Liver (tissue), 3 donors: ENCODE measurements around the gene MPDZ.

ENCODE experiments used
- FOXA1 ChIP-seq: IDR thresholded peaks from 2 replicates; pipeline ENCODE4 v1.6.1; 2016; ENCODE audit warnings: antibody characterized with exemption
- GABPA ChIP-seq, 2 donors: IDR thresholded peaks in 1 of 2; conservative IDR thresholded peaks in 1 of 2; 2 replicates each; pipeline ENCODE4 v1.6.1; 2016; ENCODE audit warnings: antibody characterized with exemption in 2 of 2, mild to moderate bottlenecking in 1 of 2, moderate library complexity in 1 of 2
- JUND ChIP-seq, 2 donors: IDR thresholded peaks; 2 replicates each; pipeline ENCODE4 v1.6.1; 2016; ENCODE audit warnings: antibody characterized with exemption in 2 of 2
- RAD21 ChIP-seq, 2 donors: IDR thresholded peaks; 2 replicates each; pipeline ENCODE4 v1.6.1; 2016; ENCODE audit warnings: antibody characterized with exemption in 2 of 2, mild to moderate bottlenecking in 2 of 2
- RXRA ChIP-seq, 2 donors: IDR thresholded peaks; 2 replicates each; pipeline ENCODE4 v1.6.1; 2017 to 2018; ENCODE audit warnings: antibody characterized with exemption in 2 of 2, mild to moderate bottlenecking in 1 of 2
- TAF1 ChIP-seq: conservative IDR thresholded peaks from 2 replicates; pipeline ENCODE4 v1.6.1; 2016; ENCODE audit warnings: antibody characterized with exemption, mild to moderate bottlenecking
- TF ChIP-seq, protein P1 (sequence below): IDR thresholded peaks from 2 replicates; pipeline ENCODE4 v1.6.1; 2016; ENCODE audit warnings: antibody characterized with exemption, mild to moderate bottlenecking
- TF ChIP-seq, protein P2 (sequence below): fragments of 150-350 bp; IDR thresholded peaks from 2 replicates; pipeline ENCODE4 v1.5.1; 2017; ENCODE audit warnings: improper control_type of control experiment, low read depth, low read length; ENCODE audit not compliant: missing input control
- donor health status: healthy.
- donor health status: healthy.

DNA sequence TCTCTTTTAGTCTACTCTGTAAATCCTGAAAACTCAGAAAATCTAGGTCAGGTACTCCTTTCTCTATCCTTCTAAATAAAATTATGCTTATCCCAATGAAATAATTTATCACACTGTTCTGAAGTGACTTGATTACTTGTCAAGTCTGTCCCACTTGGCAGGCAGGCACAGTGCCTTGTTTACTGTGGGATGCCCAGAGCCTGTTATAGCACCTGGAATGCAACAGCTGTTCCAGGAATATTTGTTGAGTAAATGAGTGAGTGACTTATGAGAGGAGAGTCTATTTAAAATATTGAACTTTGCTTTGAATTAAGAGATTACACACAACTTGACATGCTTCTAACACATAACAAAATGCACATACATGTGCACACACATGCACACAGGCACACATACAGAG, 130.0 kb downstream of the MPDZ start:
- TF ChIP-seq, protein P1, sequence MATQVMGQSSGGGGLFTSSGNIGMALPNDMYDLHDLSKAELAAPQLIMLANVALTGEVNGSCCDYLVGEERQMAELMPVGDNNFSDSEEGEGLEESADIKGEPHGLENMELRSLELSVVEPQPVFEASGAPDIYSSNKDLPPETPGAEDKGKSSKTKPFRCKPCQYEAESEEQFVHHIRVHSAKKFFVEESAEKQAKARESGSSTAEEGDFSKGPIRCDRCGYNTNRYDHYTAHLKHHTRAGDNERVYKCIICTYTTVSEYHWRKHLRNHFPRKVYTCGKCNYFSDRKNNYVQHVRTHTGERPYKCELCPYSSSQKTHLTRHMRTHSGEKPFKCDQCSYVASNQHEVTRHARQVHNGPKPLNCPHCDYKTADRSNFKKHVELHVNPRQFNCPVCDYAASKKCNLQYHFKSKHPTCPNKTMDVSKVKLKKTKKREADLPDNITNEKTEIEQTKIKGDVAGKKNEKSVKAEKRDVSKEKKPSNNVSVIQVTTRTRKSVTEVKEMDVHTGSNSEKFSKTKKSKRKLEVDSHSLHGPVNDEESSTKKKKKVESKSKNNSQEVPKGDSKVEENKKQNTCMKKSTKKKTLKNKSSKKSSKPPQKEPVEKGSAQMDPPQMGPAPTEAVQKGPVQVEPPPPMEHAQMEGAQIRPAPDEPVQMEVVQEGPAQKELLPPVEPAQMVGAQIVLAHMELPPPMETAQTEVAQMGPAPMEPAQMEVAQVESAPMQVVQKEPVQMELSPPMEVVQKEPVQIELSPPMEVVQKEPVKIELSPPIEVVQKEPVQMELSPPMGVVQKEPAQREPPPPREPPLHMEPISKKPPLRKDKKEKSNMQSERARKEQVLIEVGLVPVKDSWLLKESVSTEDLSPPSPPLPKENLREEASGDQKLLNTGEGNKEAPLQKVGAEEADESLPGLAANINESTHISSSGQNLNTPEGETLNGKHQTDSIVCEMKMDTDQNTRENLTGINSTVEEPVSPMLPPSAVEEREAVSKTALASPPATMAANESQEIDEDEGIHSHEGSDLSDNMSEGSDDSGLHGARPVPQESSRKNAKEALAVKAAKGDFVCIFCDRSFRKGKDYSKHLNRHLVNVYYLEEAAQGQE: no peak
- TF ChIP-seq, protein P2, sequence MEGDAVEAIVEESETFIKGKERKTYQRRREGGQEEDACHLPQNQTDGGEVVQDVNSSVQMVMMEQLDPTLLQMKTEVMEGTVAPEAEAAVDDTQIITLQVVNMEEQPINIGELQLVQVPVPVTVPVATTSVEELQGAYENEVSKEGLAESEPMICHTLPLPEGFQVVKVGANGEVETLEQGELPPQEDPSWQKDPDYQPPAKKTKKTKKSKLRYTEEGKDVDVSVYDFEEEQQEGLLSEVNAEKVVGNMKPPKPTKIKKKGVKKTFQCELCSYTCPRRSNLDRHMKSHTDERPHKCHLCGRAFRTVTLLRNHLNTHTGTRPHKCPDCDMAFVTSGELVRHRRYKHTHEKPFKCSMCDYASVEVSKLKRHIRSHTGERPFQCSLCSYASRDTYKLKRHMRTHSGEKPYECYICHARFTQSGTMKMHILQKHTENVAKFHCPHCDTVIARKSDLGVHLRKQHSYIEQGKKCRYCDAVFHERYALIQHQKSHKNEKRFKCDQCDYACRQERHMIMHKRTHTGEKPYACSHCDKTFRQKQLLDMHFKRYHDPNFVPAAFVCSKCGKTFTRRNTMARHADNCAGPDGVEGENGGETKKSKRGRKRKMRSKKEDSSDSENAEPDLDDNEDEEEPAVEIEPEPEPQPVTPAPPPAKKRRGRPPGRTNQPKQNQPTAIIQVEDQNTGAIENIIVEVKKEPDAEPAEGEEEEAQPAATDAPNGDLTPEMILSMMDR: no peak
- TF ChIP-seq RXRA (IDR thresholded peaks at IDR 0.05) (peak in 1 of 2 donors; percentile 18), JUND (IDR thresholded peaks at IDR 0.05) (no peak), GABPA (IDR thresholded peaks at IDR 0.05 in 1 of 2, conservative IDR thresholded peaks at IDR 0.05 in 1 of 2) (no peak), TAF1 (no peak), RAD21 (IDR thresholded peaks at IDR 0.05) (no peak), FOXA1 (peak; percentile 55)
